Fibroblast of gingiva (primary cell): Measurements from ENCODE around the gene SMCO4.

ENCODE experiments used
- DNase-seq: peaks from one replicate; pipeline ENCODE4 v3.0.0-alpha.2; 2011; ENCODE audit warnings: low read depth

Gene SMCO4

DNA sequence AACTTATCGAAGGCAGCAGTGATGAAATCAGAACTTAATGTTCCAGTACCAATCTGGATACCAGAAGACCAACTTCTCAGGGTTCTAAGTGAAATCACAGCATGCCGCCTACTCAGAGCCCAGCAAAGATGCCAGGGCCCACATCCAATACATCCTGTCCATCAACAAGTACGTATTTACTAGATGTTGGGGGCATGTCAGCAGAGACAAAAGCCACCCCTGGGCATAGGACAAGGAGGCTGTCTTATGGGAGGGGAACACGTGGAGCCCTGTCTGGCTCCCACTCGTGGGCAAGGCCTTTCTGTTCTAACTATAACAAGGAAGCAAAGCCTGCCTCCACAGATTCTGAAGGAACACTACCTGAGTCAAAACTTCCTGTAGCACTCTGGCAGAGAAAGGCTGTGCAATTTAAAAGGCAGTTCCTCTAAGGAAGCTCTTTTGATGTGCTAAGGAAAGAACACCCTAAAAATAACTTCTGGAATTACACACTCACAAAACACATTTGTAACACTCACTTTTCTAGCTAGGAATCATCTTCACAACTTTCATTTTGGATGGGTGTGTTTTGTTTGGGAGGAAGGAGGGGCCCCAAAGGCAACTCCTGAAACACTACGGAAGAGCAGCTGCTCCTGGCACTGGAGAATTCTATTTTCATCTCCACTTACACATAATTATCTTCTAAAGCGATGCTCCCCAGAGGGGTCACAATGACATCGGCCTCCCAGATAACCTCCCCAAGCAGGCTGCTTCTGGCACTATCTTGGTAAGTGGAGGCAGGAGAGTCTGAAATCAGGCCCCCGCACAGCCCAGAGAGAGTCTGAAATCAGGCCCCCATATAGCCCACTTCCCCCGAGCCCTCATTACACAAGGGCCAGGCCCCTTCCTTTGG lies 14.2 kb downstream of the SMCO4 start:
- no peak for DNase-seq

DNA sequence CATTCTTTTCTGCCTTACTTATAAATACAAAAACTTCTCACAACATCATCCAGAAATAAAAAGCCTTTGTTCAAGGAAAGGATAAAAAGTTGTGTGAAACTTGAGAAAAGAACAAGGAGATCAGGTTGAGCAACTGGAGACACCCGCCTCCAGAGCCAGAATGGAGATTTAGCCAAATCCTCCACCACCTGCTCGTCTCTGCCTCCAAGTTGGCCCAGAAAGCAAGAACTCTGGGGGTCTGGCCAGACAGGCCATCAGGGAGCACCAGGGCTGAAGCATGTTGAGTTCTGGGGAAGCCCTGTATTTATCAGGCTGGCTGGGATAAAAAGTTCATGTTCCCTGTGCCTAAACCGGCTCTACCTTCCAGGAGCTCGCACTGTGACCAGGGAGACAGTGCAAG lies 14.9 kb downstream of the SMCO4 start:
- DNase-seq: no peak

DNA sequence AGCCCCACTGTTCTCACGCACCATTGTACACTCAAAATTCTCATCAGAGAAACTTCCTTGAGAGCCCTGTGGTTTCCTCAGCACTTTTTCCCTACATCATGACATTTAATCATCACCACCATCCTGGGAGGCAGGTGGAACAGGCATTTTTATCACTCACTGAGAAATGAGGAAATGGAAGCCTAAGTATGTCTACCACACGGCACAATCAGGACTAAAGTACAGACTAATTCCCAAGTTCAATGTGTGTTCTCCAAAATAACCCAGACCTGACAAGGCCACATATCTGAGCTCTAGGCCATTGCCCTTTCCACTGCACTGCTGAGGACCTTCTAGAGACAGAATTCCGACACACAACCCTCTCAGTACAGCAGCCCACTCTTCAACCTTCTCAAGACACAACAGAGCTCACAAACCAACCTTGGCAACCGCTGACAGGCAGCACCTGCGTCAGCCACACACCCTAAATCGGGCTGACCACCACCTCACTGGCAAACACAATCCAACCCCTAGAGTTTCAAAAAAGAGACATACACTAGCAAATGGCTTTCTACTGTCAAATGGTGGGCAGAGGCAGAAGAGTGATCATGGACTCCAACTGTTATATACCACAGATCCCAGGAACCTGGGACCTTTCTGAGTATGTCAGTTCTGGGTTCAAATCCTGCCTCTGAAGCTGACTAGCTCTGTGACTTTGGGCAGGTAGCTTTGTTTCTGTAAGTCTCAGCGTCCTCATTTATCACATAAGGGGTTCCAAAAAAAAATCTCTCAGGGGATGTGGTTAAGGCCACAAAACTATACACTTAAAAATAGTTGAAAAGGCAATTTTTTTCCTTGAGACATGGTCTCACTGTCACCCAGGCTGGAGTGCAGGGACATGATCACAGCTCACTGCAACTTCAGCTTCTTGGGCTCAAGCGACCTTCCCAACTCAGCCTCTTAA lies 16.3 kb downstream of the SMCO4 start:
- DNase-seq: no peak

DNA sequence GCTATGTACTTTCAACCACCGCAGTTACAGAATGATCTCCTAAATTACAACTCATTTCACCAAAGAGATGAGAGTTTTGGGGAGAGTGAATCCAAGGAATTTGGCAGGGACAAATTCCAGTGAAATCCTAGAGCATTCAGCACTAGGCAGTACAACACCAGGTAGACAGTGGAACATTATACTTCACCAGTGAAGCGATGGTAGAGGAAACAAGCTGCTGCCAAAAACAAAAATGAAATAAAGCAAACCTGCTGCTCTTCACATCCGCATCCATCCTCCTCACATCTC lies 16.9 kb downstream of the SMCO4 start:
- DNase-seq: no peak

DNA sequence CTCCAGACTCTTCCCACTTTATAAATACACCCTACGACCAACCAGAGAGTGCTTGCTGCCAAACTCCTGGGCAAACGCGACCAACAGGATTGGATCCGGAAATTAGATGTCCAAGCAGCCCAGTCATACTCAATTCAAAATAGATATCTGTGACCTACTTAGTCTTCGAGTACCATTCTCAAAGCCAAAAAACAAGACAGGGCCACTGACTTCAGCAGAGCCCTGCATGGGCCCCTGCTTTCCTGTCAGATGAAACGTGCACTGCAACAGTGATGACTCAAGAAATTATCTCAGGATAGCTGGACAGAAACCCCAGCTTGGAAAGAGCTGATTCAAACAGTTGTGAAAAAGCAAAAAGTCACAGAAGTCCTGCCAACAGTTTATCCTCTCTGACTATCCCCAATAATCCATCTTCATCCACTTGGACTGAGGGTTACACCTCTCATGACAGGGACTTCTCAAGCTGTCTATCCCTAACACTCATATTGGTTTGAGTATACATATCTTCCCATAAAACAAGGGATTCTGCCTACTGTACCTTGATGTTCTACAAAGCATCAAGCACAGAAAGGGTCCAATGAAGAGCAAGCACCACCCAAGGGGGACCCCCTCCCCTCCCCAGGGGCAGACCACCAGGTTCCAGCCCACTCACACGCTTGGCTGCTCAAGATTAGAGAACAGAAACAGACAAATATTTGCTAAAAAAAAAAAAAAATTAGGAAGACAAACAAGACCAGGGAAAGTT lies 17.4 kb downstream of the SMCO4 start:
- DNase-seq: peak; percentile 44

DNA sequence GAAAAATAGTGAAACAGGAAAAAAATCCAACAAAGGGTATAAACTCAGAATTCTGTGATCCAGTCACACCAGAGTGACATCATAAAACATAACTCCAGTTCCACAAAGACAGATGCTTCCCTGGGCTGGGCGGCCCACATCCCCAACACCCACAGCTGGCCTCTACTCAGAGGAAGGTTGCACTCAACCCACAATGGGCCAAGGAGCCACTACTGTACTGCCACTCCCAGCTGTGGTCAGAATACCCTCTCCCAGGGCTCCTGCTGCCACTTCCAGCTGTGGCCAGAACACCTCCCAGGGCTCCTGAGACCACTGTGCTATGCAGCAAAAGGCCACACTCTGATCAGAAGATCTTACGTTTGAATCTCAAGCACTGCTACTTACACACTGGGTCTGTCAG lies 18.3 kb downstream of the SMCO4 start:
- DNase-seq: no peak

DNA sequence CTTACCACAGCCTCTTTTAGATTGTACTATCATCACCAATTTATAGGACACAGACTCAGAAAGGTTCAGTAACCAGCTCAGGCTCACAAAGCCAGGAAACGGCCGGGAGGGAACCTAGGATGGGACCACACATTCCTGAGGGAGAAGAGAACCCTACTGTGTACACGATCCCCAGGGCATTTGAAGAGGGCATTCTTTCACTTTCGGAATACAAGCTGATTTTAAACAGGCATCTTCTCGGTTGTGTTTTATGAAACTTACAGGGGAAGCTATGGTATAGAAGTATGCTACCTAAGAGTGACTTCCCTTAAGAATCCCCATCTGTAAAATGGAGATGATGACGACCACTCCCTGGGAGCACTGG lies 19.0 kb downstream of the SMCO4 start:
- peak; percentile 8 for DNase-seq

DNA sequence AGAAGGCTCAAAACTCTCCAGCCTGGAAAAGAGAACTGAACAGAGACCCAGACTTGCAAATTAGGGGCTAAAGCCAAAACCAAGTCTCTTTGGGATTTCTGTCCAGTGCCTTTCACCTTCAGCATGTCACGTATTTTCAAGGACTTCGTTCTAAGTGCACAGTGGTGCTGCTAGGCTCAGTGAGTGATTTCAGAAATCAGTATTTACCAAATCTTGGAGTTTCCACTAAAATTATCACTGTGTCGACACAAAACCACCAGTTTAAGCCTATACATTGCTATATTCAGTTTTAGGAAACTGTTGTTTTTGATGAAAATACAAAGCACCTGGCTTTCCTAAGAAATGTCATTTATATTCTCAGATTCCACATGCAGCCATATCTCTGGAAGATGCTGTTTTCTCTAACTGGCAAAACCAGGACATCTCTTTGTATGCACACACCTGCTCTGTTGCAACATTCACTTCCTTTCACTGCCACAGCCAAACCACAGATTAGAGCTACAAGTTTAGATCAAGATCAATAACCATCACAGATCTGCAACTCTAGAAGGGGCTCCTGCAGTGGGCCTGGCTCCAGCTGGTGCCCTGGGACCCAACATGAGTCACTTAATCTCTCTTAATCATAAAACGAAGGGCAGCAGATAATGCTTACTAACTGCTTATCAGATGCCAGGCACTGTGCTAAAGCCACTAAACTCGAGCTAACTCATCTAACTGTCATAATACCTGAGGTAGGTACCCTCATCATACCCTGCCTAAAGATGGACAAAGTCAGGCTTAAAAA lies 22.3 kb downstream of the SMCO4 start:
- no peak for DNase-seq

DNA sequence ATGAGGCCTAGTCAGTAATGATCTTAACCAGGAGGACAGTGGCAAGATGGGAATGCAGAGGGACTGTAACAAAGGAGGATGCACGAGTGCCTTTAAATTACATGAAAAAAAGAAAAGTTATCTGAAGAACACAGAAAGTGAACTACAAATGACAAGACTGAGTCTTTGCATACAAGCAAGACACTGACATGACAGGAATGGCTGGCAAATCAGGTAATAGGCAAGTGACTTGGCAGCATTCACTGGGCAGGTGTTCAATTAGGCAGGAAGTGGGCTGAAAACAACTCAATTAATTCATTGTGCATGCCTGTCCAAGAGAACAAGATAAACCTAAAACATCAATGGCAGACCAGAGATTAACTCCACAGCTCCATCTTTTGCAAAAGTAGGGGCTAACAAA lies 24.0 kb downstream of the SMCO4 start:
- DNase-seq: no peak

DNA sequence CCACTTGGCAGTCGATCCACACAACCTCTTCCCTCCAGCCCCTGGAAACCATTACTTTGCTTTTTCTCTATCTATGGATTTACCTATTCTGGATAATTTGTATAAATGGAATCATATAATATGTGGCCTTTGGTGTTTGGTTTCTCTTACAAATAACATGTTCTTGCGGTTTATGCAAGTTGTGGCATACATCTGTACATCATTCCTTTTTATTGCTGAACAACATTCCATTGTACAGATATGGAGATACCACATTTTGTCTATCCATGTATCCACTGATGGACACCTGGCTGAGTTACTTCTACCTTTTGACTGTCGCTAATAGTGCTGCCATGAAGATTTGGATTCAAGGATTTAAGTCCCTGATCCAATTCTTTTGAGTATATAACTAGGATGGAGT lies 25.1 kb downstream of the SMCO4 start:
- no peak for DNase-seq

DNA sequence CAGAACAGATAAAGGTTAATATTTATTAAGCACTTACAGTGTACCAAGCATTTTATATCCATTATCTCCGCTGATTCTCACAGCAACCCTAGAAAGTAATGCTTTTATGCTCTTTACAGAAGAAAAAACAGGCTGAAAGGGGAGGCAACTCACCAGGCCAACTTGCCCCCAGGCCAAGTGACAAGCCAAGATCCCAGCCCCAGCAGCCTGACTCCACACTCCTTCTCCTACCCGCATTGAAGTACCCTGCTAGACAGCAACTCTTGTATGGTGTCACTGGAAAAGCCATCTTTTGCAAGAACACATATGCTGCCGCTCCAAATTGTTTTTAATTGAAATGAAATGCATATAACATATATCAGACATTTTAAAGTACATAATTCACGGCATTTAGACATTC lies 25.6 kb downstream of the SMCO4 start:
- DNase-seq: no peak

DNA sequence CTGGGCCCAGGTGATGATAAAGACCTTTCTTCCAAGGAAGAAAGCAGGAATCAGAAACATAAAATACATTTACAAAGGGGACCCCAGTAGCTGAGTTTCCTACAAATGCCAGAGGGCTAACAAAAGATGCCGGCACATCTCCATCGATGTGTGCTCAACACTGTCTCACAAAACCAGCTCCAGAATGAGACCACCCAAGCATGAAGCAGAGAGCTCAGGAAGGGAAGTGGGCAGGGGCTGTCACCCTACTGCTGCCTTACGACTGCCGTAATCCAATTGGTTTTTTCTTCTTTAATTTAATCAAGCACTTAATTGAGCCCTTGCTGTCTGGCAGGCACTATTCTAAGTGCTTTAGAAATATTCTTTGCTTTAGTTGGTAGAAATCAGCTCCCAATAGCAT lies 26.1 kb downstream of the SMCO4 start:
- DNase-seq: no peak

DNA sequence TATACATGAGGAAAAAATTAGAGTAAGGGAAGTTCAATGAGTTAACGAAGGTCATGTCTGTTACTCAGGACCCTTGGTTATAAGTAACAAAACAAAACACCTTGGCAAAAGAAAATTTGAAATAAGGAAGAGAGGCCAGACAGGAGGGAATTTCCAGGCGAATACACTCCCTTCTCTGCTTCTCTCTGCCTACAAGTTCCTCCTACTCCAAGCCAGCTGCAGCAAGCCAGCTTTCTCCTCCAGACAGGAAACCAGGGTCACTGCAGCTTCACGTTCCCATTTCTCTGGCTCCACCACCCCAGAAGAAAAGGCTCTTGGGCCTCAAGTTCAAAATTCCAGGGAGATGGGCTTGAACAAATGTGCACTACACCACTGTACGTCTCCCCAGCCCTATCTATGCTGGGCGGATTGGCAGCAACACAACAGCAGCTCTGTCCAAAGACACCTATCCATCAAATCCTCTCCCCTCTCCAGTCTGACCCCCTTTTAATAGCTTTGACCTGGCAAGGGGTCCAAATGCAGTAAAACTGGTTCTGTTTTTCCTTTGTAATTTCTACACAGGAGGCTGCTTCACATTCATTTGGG lies 27.7 kb downstream of the SMCO4 start:
- DNase-seq: no peak

DNA sequence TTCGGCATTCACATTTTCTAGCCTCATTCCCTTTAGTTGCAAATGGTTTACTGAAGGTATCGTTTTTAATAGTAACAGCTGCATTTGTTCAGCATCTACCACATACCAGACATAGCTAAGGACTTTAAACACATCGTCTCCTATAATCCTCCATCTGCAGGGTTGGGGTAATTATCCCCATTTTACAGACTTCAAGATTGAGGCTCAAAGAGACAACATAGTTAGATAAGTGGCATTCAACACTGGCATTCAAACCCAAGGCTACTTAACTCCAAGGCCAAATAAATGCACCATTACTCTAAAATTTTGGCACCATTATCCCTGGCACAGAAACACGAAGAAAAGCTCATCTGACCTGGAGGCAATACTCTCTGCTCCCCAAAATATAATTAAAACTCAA lies 28.5 kb downstream of the SMCO4 start:
- DNase-seq: no peak

DNA sequence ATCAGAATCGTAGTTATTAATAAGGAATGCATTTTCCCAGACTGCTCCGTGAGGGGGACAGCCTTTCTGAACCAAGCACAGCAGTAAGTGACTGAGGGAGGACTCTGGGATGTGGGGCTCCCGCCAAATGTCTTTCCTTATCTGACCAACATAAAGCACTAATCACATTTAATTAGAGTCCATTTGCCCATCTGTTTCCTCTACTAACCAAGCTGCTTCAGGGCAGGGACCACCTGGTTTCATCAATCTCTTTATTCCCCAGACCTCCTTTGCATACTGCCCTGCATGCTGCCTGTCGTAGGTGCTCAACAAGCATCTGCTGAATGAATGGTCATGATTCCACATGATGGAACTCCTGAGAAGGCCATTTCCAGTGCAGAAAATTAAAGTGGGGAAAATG lies 29.4 kb downstream of the SMCO4 start:
- DNase-seq: no peak

DNA sequence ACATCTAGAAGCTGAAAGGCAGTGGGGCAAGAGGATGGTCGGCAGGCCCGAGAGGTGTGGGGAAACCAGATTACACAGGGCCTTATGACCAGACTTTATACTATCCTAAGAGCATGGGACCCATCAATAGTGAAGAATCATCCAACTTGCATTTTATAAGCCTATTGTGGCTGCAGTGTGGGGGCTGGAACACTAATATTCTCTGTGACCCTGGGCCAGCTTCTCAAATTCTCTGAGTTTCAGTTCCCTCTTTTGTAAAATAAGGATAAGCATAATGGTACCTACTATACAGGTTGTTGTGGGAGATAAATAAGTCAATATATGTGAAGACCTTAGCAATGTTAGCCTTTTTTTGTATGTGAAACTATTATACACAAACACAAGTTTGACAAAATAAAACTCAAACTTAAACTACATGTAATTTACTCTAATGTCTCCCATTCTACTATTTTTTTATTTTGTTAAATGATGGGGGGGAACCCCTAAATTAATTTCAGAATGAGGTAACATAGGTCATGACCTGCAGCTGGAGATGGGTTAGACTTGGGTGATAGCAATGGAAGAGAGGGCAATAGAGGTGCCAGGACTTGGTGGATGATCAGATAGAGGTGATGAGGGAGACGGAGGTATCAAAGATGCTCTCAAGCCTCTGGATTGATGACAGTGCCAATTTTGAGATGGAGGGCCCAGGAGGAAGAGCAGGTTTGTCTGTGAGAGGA lies 30.1 kb downstream of the SMCO4 start:
- DNase-seq: no peak

DNA sequence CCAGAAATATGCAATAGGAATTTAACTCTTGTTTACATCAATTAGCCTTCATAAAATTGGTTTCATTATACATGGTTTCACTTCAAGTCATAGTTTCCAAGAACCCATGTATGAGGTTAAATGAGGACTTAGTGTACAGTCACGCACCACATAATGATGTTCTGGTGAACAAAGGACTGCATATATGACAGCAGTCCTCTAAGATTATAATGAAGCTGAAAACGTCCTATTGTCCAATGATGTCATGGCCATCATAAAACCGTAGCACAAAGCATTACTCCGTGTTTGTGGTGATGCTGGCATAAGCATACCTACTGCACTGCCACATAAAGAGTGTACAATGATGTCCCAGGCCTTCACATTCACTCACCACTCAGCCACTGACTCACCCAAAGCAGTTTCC lies 31.1 kb downstream of the SMCO4 start:
- no peak for DNase-seq

DNA sequence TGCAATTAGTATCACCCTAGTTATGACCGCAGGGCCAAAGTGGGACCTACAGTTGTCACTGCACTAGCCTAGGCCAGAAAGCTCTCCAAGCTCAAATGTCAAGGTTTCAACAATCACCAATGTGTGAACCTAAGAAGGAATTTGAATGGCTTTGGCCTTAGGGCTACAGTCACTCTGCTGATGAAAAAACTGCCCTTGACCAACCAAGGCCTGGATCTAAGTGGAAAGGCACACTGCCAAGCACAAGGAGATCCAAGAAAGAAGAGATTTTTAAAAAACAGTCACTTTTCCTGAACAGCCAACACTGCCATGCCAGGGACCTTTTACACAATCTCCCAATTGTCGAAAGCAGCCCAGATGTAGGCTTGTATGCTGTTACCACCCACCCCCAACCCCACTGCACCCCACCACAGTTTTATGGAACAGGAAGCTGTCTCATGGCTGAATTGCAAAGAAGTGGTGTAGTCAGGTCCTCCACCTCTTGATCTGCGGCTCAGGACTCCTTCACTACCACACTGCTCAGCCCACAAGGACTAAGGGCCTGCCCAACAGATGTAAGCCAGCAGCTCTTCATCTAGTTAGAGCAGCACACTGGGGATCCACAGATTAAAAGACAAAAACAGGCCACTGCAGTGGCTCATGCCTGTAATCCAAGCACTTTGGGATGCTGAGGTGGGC lies 32.9 kb downstream of the SMCO4 start:
- peak; percentile 10 for DNase-seq

DNA sequence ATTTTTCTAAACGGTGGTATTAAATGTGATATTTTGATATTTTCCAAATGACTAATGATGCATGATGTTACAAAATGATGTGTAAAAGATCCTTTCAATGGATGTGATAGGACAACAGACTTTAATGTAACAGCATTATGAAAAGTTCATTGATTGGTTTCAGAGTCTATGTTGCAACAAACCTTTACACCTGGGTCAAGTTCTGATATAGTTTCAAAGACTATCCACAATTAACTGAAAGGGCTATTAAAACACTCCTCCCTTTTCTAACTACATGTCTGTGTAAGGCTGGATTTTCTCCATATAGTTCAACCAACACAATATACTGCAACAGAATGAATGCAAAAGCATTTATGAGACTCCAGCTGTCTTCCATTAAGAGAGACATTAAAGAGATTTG lies 35.7 kb downstream of the SMCO4 start:
- no peak for DNase-seq

DNA sequence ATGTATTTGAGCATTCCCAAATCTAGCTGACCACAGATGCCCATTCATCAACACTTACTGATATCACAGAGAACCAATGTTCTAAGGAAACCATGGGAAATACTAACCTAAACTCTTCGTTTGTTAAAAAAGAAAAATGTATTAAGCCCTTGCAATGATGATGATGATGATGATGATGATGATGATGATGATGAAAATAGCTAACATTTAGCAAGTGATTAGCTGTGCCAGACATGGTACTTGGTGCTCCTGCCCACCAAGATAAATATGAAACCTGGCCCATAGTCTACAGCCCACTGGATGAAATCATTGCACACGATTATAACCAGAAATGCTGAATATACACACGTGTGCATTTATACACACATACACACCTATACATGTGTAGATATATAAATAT lies 37.5 kb downstream of the SMCO4 start:
- no peak for DNase-seq
